Right hindlimb (tissue), 1 donor: ENCODE measurements around the gene NUDT1.

ENCODE experiments used
- DNase-seq: peaks from one replicate; pipeline ENCODE4 v3.0.0-alpha.2; 2018

The NUDT1 gene

GRCh38 chr7:2224934-2225333 is 17.1 kb upstream of the NUDT1 start:
- no peak for DNase-seq

DNA sequence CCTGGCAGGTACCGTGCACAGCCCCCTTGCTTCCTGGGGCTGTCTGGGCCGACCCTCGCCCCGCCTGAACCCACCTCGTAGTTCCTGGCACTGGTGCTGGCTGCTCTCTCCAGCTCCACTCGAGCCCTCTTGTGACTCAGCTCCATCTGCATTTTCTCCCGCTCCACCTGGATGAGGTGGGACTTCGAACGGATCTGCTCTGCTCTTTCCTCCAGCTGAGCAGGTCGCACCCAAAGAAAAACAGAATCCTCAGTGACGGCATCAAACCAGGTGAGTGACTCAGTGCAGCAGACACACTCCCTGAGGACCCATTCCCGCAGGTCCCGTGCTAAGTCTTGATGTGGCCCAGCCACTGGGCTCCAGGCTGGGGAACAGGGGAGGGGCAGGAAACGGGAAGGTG is 16.7 kb upstream of the NUDT1 start:
- DNase-seq, result no peak

GRCh38 chr7:2225830-2226229 is 16.2 kb upstream of the NUDT1 start:
- DNase-seq, result no peak

GRCh38 chr7:2227699-2228098 is 14.3 kb upstream of the NUDT1 start:
- DNase-seq, result no peak

DNA sequence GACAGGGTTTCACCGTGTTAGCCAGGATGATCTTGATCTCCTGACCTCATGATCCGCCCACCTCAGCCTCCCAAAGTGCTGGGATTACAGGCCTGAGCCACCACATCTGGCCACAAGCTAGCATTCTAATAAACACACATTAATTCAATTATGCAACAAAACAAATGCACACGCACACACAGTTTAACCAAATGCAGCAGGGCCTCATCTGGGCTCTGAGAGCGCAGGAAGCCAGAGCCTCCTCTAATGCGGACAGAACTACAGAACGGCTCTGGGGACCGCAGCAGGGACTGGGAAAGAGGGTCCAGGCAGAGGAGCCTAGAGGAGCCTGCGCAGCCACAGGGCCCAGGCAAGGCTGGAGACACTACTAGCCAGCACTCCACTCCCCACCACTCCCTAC is 13.1 kb upstream of the NUDT1 start:
- DNase-seq, result no peak

GRCh38 chr7:2229467-2229866 is 12.6 kb upstream of the NUDT1 start:
- no peak for DNase-seq

DNA sequence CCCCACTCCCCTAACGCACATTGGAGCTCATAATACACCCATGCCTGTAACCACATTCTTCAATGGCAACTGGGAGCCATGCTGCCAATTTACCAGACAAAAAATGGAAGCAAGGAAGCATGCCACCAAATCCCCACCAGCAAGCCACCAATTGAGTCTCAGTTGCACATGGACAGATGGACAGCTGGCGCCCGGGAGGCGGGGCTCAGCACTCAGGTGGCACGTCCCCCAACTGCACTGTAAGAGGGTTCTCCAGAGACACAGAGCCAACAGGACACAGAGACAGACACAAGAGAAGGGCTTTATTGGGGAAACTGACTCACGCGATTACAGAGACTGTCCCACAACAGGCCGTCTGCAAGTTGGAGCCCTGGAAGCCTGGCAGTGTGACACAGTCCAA is 11.8 kb upstream of the NUDT1 start:
- no peak for DNase-seq

DNA sequence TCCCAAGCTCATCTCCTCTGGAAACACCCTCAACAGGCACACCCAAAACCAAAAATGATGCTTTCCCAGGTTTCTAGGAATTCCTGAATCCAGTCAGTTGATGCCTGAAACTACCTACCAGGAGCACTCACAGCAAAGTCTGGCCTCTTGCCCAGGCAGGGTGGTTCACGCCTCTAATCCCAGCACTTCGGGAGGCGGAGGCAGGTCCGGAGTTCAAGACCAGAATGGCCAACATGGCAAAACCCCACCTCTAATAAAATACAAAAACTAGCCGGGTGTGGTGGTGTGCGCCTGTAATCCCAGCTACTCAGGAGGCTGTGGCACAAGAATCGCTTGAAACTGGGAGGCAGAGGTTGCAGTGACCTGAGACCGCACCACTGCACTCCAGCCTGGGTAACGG is 11.1 kb upstream of the NUDT1 start:
- no peak for DNase-seq

DNA sequence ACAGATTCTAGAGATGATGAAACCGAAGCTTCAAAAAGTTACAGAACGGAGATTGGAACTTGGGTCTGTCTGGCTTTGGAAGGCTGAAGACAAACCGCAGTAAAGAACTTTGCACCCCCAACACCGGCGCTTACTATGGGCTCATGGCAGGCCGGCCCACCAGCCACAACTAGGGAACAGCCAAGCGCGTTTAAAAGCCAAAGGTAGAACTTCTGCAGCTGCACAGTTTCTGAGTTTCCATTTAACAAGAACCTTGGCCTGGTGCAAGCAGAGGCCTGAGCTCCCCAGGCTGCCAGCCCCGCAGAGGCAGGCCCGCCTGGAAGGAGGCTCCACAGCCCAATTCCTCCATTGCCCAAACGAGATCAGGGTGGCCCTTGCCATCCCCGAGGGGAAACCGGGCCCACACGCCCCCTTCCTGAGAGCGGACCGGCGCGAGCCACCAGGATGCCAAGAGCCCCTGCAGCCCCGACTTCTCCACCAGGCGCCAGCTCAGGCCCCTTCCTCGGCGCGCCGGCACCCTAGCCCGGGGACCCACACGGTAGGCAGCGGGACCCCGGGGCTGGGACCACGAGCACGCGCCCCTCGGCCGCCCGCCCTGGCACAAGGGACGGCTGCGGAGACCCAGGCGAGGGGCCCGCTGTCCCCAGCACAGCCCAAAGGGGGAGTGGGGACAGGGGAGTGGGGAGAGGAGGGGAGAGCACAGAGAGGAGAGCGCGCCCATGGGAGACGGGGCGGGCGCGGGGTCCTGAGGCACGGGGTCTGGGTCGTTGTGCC is 9.8 kb upstream of the NUDT1 start:
- DNase-seq, result peak; percentile 50

- DNase-seq, result peak; percentile 93
Measured at GRCh38 chr7:2232766-2233520, 9.1 kb upstream of the NUDT1 start, which contains the start of gene MAD1L1. MAD1L1 (minus strand) TSS chr7:2232945; CDS start chr7:2230133, 2,812 bp downstream.

DNA sequence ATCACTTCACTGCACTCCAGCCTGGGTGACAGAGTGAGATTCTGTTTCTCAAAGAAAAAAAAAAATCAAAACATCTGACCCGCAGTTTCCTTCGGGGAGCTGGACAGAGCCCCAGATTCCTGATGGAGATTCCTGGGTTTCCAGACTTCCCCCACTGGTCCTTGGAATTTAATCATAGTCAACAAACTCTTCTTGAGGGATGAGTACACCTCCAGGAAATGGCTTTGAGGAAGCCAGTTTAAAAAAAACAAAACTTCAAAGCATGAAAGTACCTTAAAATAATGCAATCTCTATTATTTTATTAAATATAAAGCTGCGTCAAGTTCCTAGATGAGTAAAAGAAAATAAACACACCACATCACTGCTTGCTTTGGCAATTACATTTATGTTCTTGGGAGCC is 8.1 kb upstream of the NUDT1 start:
- DNase-seq, result no peak

DNA sequence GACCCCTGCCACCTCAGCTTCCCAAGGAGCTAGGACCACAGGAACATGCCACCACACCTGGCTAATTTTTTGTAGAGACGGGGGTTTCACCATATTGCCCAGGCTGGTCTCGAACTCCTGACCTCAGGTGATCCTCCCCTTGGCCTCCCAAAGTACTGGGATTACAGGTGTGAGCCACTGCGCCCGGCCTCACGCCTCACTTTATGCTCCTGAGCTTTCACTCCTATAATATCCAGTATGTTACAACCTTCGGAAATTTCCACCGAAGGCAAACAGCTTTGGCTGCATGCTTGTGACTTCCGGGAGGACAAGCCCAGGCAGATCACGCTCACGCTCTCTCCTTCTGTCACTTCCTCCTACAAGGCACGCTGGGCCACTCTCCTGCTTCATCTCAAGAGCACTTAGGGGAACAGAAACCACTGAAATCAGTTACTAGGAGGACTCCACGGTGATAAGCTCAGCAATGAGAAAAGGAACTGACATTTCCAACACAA is 4.9 kb upstream of the NUDT1 start:
- DNase-seq, result no peak

GRCh38 chr7:2239242-2239641 is 2.8 kb upstream of the NUDT1 start:
- no peak for DNase-seq

GRCh38 chr7:2242541-2243429 is 759 bp downstream of the NUDT1 start:
- DNase-seq, result no peak

GRCh38 chr7:2243458-2243857 is 1.4 kb downstream of the NUDT1 start:
- DNase-seq, result peak; percentile 43

GRCh38 chr7:2244404-2244995 is 2.5 kb downstream of the NUDT1 start:
- DNase-seq, result no peak

DNA sequence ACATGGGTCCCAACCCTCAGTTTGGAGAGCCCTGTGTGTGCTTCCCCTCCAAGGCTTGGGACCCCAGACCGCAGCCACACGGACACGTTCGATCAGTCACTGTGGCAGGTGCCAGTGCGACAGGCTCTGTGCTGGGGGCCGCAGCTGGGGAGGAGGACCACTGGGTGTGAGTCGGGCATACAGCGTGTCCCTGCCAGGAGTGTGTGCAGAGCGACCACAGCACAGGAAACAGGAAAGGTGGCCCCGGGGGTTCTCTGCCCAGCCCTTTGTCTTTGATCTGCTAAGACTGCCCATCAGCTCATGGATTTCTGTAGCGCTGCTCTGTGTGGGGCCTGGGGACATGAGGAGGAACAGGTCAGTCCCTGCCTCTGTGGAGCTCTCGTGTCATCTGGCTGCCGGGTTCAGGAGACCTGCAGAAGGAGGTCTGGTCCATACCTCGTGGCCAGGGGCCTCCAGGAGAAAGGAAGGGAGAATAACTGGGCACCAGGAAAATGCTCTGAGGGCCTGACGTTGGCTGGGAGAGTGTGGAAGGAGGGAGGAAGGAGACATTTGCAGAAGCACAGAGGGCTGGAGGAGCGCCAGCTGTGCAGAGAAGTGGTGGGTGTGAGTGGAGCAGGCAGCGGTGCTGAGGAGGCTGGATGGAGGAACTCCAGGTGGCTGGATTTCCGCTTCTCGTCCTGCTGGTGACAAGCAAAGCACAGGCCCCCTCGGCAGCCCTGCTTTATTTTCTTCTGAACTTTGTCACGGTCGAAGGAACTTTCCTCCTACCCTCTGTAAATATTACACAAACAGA is 4.1 kb downstream of the NUDT1 start:
- DNase-seq, result peak; percentile 73

- DNase-seq, result no peak
Measured at GRCh38 chr7:2247141-2247995, 5.3 kb downstream of the NUDT1 start.

DNA sequence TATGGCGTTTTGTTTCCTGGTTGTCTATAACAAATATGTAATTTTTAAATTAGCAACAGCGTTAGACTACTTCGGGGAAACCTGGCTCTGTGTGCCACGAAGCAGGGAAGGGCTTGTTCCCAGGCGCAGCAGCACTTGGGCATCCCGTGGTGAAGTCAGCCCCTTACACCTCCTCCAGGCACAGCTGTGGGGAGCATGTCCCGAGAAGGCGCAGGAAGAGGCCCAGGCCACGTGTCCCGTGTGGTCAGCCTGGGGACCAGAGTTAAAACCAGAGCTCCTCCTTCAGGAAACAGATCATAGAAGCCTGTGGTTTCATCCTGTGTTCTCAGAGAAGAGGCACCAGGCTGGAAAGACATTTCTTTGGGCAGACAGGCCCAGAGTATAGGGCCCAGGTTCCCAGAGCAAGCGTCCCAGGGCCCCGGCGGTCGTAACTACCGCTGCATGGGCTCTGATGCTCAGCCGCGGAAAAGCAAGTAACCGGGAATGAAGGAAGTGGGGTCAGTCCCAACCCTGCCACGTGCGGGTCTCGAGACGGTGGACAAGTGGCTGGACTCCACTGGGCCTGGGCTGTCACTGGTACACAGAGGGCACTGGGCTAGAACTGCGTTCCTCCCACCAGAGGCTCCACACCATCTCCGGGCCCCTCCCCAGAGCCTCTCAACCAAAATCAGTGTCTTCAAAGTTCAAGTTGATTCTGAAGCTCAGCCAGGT is 7.1 kb downstream of the NUDT1 start:
- DNase-seq, result peak; percentile 88

GRCh38 chr7:2249744-2250323 is 7.8 kb downstream of the NUDT1 start:
- DNase-seq, result no peak
